GM10266 (cell line): ENCODE results near the gene RPS6KL1.
A peak's percentile ranks its signal among the peaks of the same experiment; 100 is the strongest.

Experiments used
- DNase-seq: peaks from one replicate; pipeline ENCODE4 v3.0.0; 2012; ENCODE audit errors: extremely low spot score
- TF ChIP-seq, protein P1 (sequence below): IDR thresholded peaks from 2 replicates; pipeline ENCODE4 v1.5.1; 2012; ENCODE audit warnings: mild to moderate bottlenecking, low read depth; ENCODE audit not compliant: control insufficient read depth, insufficient read depth; ENCODE audit errors: missing control alignments

RPS6KL1 gene

DNA sequence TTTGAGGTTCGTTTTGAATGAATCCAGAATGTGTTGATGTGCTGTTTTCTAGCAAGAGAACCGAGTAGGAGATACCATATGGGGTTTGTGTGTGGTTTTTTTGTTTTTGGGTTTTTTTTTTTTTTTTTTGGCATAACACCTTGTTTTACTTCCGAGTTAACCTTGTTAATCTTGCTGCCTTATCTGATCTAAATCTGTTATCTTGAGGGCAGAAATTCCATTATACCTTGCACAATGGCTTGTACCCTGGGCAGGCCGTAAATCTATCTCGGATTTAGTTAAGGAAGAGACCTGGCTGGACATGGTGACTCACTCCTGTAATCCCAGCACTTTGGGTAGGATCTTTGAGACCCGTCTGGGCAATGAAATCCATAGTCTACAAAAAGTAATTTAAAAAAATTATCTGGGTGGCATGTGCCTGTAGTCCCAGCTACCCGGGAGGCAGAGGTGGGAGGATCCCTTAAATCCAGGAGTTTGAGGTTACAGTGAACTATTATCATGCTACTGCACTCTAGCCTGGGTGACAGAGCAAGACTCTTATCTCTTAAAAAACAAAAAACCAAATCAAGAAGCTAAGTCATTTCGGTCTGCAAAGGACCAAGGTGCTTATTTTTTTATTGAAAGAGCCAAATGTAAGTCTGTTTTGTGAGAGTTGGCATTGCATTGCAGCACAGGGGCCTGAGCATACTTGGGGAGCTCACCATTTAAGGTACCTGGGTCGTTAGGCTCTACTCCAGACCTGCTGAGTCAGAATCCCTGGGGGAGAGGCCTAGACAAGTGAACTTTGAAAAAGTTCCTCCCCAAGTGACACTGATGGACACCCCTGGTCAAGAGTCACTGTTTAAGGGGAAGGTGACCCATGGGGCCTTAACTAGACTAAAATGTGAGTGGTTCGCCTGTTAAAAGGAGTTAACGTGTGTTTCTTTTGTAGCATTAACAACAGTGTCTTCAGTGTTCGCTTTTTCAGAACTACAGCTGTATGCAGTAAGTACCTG is 34.6 kb downstream of the RPS6KL1 start:
- no peak for DNase-seq
- TF ChIP-seq, protein P1, sequence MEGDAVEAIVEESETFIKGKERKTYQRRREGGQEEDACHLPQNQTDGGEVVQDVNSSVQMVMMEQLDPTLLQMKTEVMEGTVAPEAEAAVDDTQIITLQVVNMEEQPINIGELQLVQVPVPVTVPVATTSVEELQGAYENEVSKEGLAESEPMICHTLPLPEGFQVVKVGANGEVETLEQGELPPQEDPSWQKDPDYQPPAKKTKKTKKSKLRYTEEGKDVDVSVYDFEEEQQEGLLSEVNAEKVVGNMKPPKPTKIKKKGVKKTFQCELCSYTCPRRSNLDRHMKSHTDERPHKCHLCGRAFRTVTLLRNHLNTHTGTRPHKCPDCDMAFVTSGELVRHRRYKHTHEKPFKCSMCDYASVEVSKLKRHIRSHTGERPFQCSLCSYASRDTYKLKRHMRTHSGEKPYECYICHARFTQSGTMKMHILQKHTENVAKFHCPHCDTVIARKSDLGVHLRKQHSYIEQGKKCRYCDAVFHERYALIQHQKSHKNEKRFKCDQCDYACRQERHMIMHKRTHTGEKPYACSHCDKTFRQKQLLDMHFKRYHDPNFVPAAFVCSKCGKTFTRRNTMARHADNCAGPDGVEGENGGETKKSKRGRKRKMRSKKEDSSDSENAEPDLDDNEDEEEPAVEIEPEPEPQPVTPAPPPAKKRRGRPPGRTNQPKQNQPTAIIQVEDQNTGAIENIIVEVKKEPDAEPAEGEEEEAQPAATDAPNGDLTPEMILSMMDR: no peak

DNA sequence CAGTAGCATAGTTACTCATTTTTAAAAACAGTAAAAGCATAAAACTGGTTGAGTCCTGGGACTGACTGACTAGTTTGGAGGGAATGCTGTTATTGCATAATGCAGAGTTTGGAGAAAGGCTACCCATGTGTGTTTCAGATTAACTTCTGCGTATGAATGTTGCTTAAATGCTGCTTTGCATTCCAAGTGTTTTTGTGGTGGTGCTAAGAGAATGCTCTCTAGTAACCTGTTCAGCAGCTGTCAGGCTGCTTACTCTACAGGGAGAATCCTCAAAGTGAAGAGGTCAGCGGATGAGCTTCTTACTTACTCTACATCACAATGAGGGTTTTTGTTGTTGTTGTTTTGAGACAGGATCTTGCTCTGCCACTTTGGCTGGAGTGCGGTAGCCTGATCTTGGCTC is 37.1 kb downstream of the RPS6KL1 start:
- TF ChIP-seq, protein P1: no peak
- DNase-seq: no peak

DNA sequence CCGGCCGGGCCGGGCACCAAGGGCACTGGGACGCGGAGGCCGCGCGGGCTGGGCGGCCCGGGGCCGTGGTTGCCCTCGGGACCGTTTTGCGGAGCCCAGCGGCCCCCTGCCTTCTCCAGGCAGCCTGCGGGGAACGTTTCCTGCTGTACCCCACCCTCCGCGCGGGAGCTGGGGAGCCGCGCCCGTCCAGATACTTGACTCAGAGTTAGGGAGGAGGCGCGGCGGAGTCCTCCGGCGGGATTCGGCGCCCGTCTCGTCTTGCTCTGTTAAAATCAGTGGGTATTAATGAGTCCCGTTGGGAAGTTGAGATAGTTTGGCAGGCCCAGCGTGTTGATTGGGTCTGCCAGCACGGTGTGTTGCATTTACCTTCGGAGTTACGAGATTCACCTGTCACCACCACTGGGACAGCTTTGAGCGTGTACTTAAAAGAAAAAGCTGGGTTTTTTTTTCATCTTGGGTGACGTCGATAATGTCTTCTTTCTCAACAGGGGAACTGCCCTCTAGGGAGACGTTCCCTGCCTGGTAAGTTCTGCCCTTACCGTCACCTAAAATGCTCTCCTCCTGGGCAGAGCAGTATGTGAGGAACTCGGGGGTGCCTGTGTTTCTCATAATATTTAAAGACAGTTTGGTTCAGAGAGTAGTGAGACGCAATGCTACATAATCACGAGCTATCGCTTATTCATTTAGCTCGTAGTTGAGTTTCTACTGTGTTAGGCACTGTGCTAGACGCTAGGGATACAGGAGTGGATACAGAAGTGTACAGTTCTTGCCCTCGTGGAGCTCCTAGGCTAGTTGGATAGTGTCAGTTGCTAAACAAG is 40.7 kb downstream of the RPS6KL1 start:
- TF ChIP-seq, protein P1: no peak
- DNase-seq: no peak

DNA sequence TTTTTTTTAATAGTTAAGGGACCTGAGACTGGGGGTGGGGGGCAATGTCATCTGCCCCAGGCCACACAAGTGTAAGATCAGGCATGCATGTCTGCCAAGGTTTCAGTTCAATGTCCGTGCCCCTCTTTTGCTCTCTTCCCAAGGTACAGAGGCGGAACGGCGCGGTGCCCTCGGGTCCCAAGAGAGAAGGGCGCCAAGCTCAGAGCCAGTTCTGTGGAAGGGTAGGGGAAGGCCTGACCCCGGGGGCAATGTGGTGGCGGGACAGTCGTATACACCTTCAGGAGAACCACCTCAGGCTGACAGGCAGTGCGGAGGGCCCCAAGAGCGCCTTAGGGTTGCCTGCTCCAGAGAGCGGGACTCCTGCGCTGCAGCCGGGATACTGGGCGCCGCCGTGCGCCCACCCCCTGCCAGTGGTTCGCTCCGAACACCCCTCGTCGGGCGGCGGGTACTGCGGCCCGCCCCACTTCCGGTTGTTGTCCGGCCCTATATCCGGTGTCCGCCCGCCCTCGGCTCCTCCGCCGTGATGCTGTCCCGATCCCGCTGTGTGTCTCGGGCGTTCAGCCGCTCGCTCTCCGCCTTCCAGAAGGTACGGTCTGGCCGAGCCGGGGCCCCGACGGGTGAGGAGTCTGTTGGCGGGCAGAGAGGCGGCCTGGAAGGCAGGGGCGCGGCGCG is 41.5 kb downstream of the RPS6KL1 start, which contains the start of gene DLST:
TSS of gene DLST (plus strand) at position 486 of the 672 bp plus-strand sequence. CDS start at position 524, 38 bp downstream.
- peak; percentile 97 for DNase-seq
- TF ChIP-seq, protein P1: no peak

DNA sequence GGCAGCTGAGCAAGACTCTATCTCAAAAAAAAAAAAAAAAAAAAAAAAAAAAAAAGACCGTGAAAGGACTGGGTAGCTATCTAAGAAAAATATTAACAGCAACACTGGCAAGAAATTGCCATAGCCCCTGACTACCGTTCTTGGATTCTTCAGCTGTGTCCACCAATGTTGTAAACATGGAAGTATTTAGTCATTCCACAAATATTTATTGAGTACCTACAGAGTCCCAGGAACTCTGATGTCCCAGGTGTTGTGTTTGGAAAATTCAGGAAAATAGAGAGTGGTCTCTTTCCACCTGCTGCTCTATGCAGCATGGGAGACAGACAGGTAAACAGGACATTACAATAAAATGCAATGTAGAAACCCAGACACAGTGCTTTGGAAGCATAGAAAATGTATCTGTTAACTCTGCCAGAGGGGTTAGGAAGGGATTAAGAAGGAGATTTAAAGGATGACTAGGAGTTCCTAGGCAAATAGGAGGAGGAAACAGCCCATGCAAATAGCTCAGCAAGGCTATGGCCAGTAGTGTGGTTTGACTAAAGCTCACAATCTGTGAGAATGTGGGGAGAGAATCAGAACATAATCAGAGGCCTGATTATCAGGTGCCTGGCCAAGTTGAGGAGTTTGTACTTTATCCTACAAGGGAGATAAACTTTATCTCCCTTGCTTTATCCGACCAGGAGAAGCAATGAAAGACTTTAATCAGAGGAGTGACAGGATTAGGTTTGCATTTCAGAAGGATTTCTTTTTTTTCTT is 43.5 kb downstream of the RPS6KL1 start:
- DNase-seq: no peak
- TF ChIP-seq, protein P1: no peak
